OCI-LY3 (cell line): ENCODE results near the gene EYS.

Experiments
- H2AFZ ChIP-seq: fragments of 200-600, 300-600 bp; shearing (Covaris generic); 2 replicates; pipeline ENCODE4 v1.6.0; 2014; ENCODE audit warnings: antibody characterized with exemption, low read depth, low read length
- H3K27ac ChIP-seq: fragments of 200-600, 300-600 bp; sonication (generic); 2 replicates; pipeline ENCODE4 v1.5.1; 2014; ENCODE audit warnings: mild to moderate bottlenecking, low read length, moderate library complexity, mixed read lengths
- H3K27me3 ChIP-seq: fragments of 200-600, 300-600 bp; sonication (generic); 2 replicates; pipeline ENCODE4 v1.6.1; 2014; ENCODE audit warnings: low read depth, low read length, mixed read lengths
- H3K36me3 ChIP-seq: fragments of 200-600, 300-600 bp; sonication (generic); replicated peaks from 2 replicates; pipeline ENCODE3; 2014; ENCODE audit warnings: low read depth, low read length, mixed read lengths
- H3K4me1 ChIP-seq: fragments of 300-600, 200-600 bp; sonication (generic); 2 replicates; pipeline ENCODE4 v1.6.1; 2014; ENCODE audit warnings: low read length, mixed read lengths
- H3K4me2 ChIP-seq: fragments of 200-600, 300-600 bp; sonication (generic); 2 replicates; pipeline ENCODE4 v1.6.1; 2014; ENCODE audit warnings: low read length, mixed read lengths
- H3K4me3 ChIP-seq: fragments of 300-600, 200-600 bp; sonication (generic); 2 replicates; pipeline ENCODE4 v1.5.1; 2014; ENCODE audit warnings: antibody characterized with exemption, mild to moderate bottlenecking, low read length, moderate library complexity
- H3K79me2 ChIP-seq: fragments of 300-600, 200-600 bp; shearing (Covaris generic); 2 replicates; pipeline ENCODE4 v1.6.1; 2014; ENCODE audit warnings: mild to moderate bottlenecking, low read length, mixed read lengths
- H3K9ac ChIP-seq: fragments of 300-600, 200-600 bp; shearing (Covaris generic); 2 replicates; pipeline ENCODE4 v1.6.0; 2014; ENCODE audit warnings: mild to moderate bottlenecking, low read length, moderate library complexity
- H3K9me3 ChIP-seq: fragments of 200-600, 300-600 bp; shearing (Covaris generic); 2 replicates; pipeline ENCODE4 v1.6.1; 2014; ENCODE audit warnings: low read length, mixed read lengths; ENCODE audit not compliant: insufficient read depth
- H4K20me1 ChIP-seq: fragments of 200-600, 300-600 bp; sonication (generic); 2 replicates; pipeline ENCODE4 v1.6.1; 2016; ENCODE audit warnings: low read length, mixed read lengths; ENCODE audit not compliant: insufficient read depth
- EZH2phosphoT487 ChIP-seq: fragments of 200-600 bp; shearing (Covaris generic); IDR thresholded peaks from 2 replicates; pipeline ENCODE4 v1.6.1; 2018; ENCODE audit warnings: antibody characterized with exemption, mixed run types, low read depth
- TF ChIP-seq, protein P1 (sequence below): fragments of 200-600, 300-600 bp; sonication (generic); IDR thresholded peaks from 2 replicates; pipeline ENCODE4 v1.5.1; 2014; ENCODE audit warnings: antibody characterized with exemption, low read length, low read depth

The EYS gene

DNA sequence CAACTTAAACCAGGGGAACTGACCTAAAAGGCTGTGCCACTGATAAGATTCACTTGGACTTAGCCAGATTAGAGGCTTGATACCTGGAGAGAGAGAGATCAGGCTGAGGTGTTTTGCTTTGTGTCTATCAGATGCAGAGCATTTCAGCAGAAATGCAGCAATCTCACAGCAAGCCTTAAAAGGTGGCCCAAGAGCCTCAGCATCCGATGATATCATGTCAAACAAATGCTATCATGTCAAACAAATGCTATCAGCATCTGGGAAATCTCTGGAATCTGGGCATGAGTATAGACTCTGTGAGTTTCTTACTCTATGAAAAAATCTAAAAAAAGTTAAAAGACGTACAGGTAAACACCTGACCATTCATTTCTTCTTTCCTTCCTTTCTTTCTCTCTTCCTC lies 718.9 kb downstream of the EYS start:
- no peaks in the 10 kb centered on the region for H3K4me1 ChIP-seq
- H3K9ac ChIP-seq: no peak overlapping the region
- H3K36me3 ChIP-seq: no peaks in the 10 kb centered on the region
- H3K27me3 ChIP-seq: no peaks in the 10 kb centered on the region
- TF ChIP-seq, protein P1, sequence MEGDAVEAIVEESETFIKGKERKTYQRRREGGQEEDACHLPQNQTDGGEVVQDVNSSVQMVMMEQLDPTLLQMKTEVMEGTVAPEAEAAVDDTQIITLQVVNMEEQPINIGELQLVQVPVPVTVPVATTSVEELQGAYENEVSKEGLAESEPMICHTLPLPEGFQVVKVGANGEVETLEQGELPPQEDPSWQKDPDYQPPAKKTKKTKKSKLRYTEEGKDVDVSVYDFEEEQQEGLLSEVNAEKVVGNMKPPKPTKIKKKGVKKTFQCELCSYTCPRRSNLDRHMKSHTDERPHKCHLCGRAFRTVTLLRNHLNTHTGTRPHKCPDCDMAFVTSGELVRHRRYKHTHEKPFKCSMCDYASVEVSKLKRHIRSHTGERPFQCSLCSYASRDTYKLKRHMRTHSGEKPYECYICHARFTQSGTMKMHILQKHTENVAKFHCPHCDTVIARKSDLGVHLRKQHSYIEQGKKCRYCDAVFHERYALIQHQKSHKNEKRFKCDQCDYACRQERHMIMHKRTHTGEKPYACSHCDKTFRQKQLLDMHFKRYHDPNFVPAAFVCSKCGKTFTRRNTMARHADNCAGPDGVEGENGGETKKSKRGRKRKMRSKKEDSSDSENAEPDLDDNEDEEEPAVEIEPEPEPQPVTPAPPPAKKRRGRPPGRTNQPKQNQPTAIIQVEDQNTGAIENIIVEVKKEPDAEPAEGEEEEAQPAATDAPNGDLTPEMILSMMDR: no peak
- no peak for TF ChIP-seq EZH2phosphoT487
- no peaks in the 10 kb centered on the region for H3K79me2 ChIP-seq
- no peak overlapping the region for H3K4me3 ChIP-seq
- no peak overlapping the region for H2AFZ ChIP-seq
- H3K4me2 ChIP-seq: no peak overlapping the region
- H3K27ac ChIP-seq: no peak overlapping the region
- no peaks in the 10 kb centered on the region for H3K9me3 ChIP-seq
- no peaks in the 10 kb centered on the region for H4K20me1 ChIP-seq

DNA sequence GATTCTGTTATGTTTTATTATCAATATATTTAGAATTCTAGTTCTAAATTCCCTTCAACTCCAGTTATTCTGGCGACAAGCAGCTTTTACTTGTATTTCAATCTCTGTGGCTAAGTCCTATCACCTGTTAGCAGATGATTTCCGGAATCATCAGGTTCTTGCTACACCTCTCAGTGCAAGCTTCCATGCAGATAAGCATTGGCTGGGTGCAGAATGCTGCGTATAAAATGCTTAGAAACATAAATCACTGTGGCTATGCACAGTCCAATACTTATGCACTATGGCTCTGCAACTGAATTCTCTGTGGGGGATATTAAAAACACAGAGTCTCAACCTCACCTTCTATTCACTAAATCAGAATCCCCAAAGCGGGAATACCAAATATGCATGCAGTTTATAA lies 720.0 kb downstream of the EYS start:
- H3K4me3 ChIP-seq: no peak overlapping the region
- no peak overlapping the region for H3K27ac ChIP-seq
- no peaks in the 10 kb centered on the region for H4K20me1 ChIP-seq
- H3K9ac ChIP-seq: no peak overlapping the region
- H2AFZ ChIP-seq: no peak overlapping the region
- H3K27me3 ChIP-seq: no peaks in the 10 kb centered on the region
- H3K36me3 ChIP-seq: no peaks in the 10 kb centered on the region
- H3K9me3 ChIP-seq: no peaks in the 10 kb centered on the region
- no peak overlapping the region for H3K4me2 ChIP-seq
- TF ChIP-seq, protein P1: no peak
- no peak for TF ChIP-seq EZH2phosphoT487
- H3K79me2 ChIP-seq: no peaks in the 10 kb centered on the region
- no peaks in the 10 kb centered on the region for H3K4me1 ChIP-seq

- TF ChIP-seq EZH2phosphoT487: no peak
- TF ChIP-seq, protein P1: no peak
- Histone ChIP-seq H4K20me1 (no peaks in the 10 kb centered on the region), H3K27me3 (no peaks in the 10 kb centered on the region), H3K4me3 (no peak overlapping the region), H3K79me2 (no peaks in the 10 kb centered on the region), H3K4me2 (no peak overlapping the region), H3K36me3 (no peaks in the 10 kb centered on the region), H3K9ac (no peak overlapping the region), H3K9me3 (no peaks in the 10 kb centered on the region), H3K4me1 (no peaks in the 10 kb centered on the region), H3K27ac (no peak overlapping the region), H2AFZ (no peak overlapping the region)
These were observed 721.3 kb downstream of the EYS start for GRCh38 chr6:64985726-64986125.

GRCh38 chr6:64984948-64985347 lies 722.1 kb downstream of the EYS start:
- Histone ChIP-seq H3K79me2 (no peaks in the 10 kb centered on the region), H2AFZ (no peak overlapping the region), H3K4me3 (no peak overlapping the region), H3K27me3 (no peaks in the 10 kb centered on the region), H3K4me2 (no peak overlapping the region), H3K27ac (no peak overlapping the region), H3K36me3 (no peaks in the 10 kb centered on the region), H3K4me1 (no peaks in the 10 kb centered on the region), H4K20me1 (no peaks in the 10 kb centered on the region), H3K9me3 (no peaks in the 10 kb centered on the region), H3K9ac (no peak overlapping the region)
- no peak for TF ChIP-seq EZH2phosphoT487
- TF ChIP-seq, protein P1: no peak
